ENCODE data around the gene TMEM184B.

- TF ChIP-seq CTCF (IDR thresholded peaks at IDR 0.05) (no peak), ZFX (IDR thresholded peaks at IDR 0.05; ENCODE audit: borderline replicate concordance) (no peak)
Observed at GRCh38 chr22:38317122-38317994, 44.5 kb upstream of the TMEM184B start, which contains the start of gene CSNK1E.
